HL-60/S4 (cell line): Measurements from ENCODE around the gene CNNM3.

Source experiments
- in situ Hi-C: fragments of 300-500 bp; cut with MboI; formaldehyde crosslinking; loops from 2 replicates; pipeline ENCODE4 v1.14.3; 2022; ENCODE audit warnings: low sequenced_read_pairs

The CNNM3 gene

GRCh38 chr2:96838345-96839292 is 22.6 kb downstream of the CNNM3 start:
- in situ Hi-C loops, result no loop called here

GRCh38 chr2:96839293-96839874 is 23.3 kb downstream of the CNNM3 start:
- in situ Hi-C loops, result no loop called here

GRCh38 chr2:96839875-96840850 is 24.1 kb downstream of the CNNM3 start:
- in situ Hi-C loops, result no loop called here

GRCh38 chr2:96841701-96842495 is 25.8 kb downstream of the CNNM3 start:
- in situ Hi-C loops, result no loop called here

- in situ Hi-C loops, result no loop called here
Observed at GRCh38 chr2:96842600-96842999, 26.5 kb downstream of the CNNM3 start.

DNA sequence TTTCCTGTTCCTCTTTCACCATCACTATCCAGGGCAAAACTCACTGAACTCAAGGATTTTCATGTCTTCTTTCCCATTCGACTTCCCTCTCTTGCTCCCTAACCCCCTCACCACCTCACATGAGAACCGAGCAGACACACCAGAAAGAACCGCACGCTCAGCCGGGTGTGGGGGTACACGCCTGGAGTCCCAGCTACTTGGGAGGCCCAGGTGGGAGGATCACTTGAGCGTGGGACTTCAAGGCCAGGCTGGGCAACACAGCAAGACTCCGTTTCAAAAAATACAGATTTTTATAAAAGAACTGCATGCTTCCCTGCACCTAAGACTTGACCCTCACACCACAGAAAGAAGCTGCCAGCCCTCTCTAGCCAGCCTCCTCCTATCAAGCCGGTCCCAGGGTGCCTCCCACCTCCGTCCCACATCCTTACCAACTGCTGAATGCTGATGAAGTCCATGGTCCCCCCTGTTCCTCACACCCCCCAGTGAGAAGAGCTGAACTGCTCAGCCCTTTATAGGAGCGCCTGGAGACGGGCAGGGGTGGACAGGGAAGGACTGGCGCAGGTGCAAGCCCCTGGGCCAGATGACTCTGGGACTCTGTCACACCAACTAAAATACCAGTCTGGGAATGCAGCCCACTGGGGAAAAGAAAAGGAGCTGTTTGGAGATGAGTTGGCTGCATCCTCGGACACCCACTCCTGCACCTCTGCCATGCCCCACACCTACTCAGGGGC is 27.6 kb downstream of the CNNM3 start, which contains the start of gene ANKRD23:
TSS of gene ANKRD23 (minus strand) at position 484 of the 731 bp plus-strand sequence. CDS start at position 455, 29 bp downstream.
- in situ Hi-C loops, result no loop called here

DNA sequence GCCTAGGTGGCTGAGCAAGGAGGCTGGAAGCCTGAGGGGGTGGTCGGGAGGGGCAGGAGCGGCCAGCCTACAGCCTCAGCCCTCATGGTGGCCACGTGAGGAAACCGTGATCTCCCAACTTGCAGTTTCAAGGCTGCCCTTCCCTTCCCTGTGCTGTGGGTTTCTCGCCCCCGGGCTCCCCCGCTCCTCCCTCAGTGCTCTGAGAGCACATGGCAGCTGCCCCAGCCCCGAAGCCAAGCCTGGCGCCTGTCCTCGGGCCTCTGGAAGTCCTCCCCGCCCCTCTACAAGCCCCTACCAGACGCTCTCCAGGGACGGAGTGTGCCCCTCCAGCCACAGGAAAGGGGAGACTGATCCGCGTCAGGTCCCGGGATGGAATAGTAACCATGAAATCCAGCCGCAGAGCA is 28.3 kb downstream of the CNNM3 start:
- in situ Hi-C loops, result no loop called here

GRCh38 chr2:96846825-96847224 is 30.8 kb downstream of the CNNM3 start:
- in situ Hi-C loops, result no loop called here

GRCh38 chr2:96847586-96847985 is 31.5 kb downstream of the CNNM3 start:
- in situ Hi-C loops, result no loop called here

DNA sequence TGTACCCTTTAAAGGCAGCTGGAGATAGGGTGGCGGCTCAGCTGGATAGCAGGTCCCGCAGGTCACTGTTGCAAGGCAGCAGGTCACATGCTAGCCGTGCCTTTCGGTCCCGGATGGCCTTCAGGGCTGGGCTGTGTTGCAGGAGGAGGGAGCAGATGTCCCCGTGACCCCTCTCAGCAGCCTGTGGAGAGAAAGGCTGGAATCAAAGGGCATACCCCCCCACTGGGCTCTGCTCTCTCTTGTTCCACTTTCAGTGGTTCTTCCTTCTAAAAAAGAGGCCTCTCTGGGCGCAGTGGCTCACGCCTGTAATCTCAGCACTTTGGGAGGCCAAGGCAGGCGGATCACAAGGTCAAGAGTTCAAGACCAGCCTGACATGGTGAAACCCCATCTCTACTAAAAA is 32.2 kb downstream of the CNNM3 start:
- in situ Hi-C loops, result no loop called here

GRCh38 chr2:96852667-96853066 is 36.6 kb downstream of the CNNM3 start:
- in situ Hi-C loops, result loop anchor here (25.0 kb wide), 1 partner anchor 260 kb away; the partner anchor contains the start of gene ANKRD36

DNA sequence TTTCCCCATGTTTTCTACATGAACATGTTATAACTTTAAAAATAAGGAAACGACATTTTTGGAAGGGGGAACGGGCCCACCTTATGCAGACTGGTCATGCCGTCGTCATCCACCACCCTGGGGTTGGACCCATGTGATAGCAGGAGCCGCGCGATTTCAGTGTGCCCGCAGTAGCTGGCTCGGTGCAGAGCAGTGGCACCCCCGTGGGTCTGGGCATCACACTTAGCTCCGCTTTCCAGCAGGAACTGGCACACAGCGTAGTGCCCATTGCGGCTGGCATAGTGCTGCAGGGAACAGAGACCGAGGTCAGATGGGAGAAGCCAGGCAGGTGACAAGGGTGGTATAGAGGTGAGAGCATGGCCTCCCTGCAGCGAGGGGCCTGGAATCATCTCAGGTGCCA is 37.3 kb downstream of the CNNM3 start:
- in situ Hi-C loops, result loop anchor here (25.0 kb wide), 1 partner anchor 259 kb away; the partner anchor contains the start of gene ANKRD36

GRCh38 chr2:96856776-96857666 is 41.0 kb downstream of the CNNM3 start:
- in situ Hi-C loops, result loop anchor here (5.0 to 25.0 kb wide), 2 partner anchors 95 to 255 kb away; partner anchors contain the start of gene ANKRD36

DNA sequence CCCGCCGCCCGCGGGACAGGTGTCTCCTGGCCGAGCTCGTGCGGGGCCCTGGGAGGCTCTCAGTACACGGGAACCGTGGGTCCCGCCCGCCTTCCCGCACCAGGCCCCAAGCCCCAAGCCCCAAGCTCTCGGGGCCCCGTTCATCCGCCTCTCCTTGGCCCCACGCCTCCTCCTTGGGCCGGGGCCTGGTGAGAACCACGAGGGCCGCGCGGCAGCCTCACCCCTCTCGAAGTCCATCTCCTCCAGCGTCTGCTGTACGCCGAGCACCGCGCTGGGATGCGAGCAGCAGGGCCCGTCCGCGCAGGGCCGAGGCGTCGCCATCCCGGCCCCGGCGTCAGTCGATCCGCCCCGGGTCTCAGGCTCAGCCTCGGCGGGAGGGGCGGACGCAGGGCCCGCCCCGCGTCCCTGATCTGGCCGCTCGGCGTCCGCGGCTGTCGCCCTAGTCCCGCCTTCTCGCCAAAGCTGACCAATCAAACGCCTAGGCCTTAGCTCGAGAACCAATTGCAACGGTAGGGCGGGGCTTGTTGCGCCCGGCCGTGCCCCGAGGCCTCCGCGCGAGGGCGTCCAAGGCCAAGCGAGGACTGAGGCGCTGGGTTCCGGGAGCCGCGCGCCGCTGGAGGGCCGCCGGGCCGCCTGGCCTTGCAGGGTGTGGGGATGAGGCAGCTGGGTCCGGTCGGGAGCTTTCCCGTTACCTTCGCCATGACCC is 41.8 kb downstream of the CNNM3 start, which contains the start of gene ANKRD39:
TSS of gene ANKRD39 (minus strand) at position 350 of the 706 bp plus-strand sequence. CDS start at position 321, 29 bp downstream.
- in situ Hi-C loops, result loop anchor here (5.0 to 25.0 kb wide), 2 partner anchors 94 to 254 kb away; partner anchors contain the start of gene ANKRD36

GRCh38 chr2:96859099-96859649 is 43.1 kb downstream of the CNNM3 start:
- in situ Hi-C loops, result loop anchor here (5.0 to 25.0 kb wide), 2 partner anchors 93 to 253 kb away; partner anchors contain the start of gene ANKRD36

DNA sequence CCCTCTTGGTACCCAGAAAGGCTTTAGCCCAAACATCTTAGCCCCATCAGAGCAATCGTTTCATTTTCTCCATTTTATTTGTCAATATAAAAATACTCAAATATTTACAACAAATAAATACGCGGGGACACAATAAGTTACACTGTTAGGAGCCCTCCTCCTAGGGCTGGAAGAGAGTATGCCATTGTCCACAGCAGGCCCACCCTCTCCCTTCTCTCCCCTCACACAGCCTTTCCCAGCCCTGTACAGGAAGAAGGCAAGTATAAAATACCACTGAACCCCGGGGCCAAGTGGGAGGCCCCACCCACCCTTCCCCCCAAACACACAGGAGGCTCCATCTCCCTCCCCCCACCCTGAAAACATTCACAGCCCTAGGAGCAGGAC is 43.6 kb downstream of the CNNM3 start:
- in situ Hi-C loops, result loop anchor here (5.0 to 25.0 kb wide), 2 partner anchors 93 to 253 kb away; partner anchors contain the start of gene ANKRD36
